RWPE2 (cell line): ENCODE data around the gene RB1.

Experiments
- ATAC-seq: fragments of 200-7000 bp; cut with Tn5 transposase; 3 replicates; pipeline ENCODE4 v1.9.1; 2021; ENCODE audit warnings: low read depth
- DNase-seq: peaks from one replicate; pipeline ENCODE4 v3.0.0-alpha.2; 2020; ENCODE audit warnings: low spot score
- H3K27ac ChIP-seq: fragments of 450-650 bp; 2 replicates; pipeline ENCODE4 v1.5.1; 2017; ENCODE audit warnings: mild to moderate bottlenecking; ENCODE audit not compliant: poor library complexity, severe bottlenecking
- H3K27me3 ChIP-seq: fragments of 250-450 bp; sonication (Bioruptor Pico); 2 replicates; pipeline ENCODE4 v1.5.1; 2021; ENCODE audit warnings: mild to moderate bottlenecking, moderate library complexity; ENCODE audit not compliant: insufficient read depth, poor library complexity, severe bottlenecking
- H3K36me3 ChIP-seq: fragments of 250-450 bp; sonication (Bioruptor Pico); 2 replicates; pipeline ENCODE4 v1.5.1; 2020; ENCODE audit warnings: low read depth, mild to moderate bottlenecking, moderate library complexity
- H3K4me1 ChIP-seq: fragments of 250-450 bp; sonication (Bioruptor Pico); 2 replicates; pipeline ENCODE4 v1.5.1; 2021; ENCODE audit warnings: mild to moderate bottlenecking, moderate library complexity; ENCODE audit not compliant: insufficient read depth, poor library complexity, severe bottlenecking
- H3K4me3 ChIP-seq: fragments of 250-450 bp; sonication (Bioruptor Pico); 2 replicates; pipeline ENCODE4 v1.5.1; 2021; ENCODE audit warnings: mild to moderate bottlenecking, moderate library complexity; ENCODE audit not compliant: severe bottlenecking
- H3K9me3 ChIP-seq: fragments of 250-450 bp; sonication (Bioruptor Pico); 2 replicates; pipeline ENCODE4 v1.5.1; 2021; ENCODE audit warnings: mild to moderate bottlenecking, moderate library complexity; ENCODE audit not compliant: severe bottlenecking
- CTCF ChIP-seq: fragments of 450-650 bp; IDR thresholded peaks from one replicate; pipeline ENCODE4 v1.5.1; 2017; ENCODE audit warnings: mild to moderate bottlenecking, moderate library complexity; ENCODE audit not compliant: poor library complexity, severe bottlenecking

RB1 gene

DNA sequence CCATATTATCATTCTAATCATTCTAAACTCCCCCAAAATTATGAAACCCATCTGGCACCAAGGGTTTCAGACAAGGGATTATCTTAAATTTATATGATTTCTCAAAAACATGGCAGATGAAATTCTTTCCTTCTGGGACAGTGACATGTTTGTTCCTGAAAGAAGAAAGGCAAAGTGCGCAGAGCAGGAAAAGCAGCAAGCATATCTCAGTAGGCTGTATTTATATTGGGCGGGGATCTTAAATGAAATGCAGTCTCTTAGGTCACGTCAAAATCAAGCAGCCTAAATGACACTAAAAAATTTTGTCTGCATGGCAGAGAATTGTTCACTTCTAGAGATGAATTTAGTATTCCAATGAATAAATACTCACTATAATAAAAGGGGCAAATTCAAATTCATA is 180.0 kb downstream of the RB1 start:
- no peak for TF ChIP-seq CTCF
- no peak for DNase-seq

GRCh38 chr13:48485432-48485831 is 181.9 kb downstream of the RB1 start:
- no peak overlapping the region for H3K4me3 ChIP-seq
- ATAC-seq = no peak
- peaks cover 5% of the 10 kb centered on the region for H3K4me1 ChIP-seq
- TF ChIP-seq CTCF = no peak
- peaks cover 5% of the 10 kb centered on the region; the same call in 1 of the 2 replicates for H3K36me3 ChIP-seq
- no peaks in the 10 kb centered on the region for H3K9me3 ChIP-seq
- H3K27me3 ChIP-seq = no peaks in the 10 kb centered on the region
- no peak overlapping the region for H3K27ac ChIP-seq
- DNase-seq = no peak

More for the DNA sequence above, 180.0 kb downstream of the RB1 start:
- H3K4me3 ChIP-seq = no peak overlapping the region
- H3K27me3 ChIP-seq = no peaks in the 10 kb centered on the region
- H3K36me3 ChIP-seq = peaks cover 5% of the 10 kb centered on the region; the same call in 1 of the 2 replicates
- no peaks in the 10 kb centered on the region for H3K4me1 ChIP-seq
- ATAC-seq = no peak
- H3K9me3 ChIP-seq = no peaks in the 10 kb centered on the region
- no peak overlapping the region for H3K27ac ChIP-seq

DNA sequence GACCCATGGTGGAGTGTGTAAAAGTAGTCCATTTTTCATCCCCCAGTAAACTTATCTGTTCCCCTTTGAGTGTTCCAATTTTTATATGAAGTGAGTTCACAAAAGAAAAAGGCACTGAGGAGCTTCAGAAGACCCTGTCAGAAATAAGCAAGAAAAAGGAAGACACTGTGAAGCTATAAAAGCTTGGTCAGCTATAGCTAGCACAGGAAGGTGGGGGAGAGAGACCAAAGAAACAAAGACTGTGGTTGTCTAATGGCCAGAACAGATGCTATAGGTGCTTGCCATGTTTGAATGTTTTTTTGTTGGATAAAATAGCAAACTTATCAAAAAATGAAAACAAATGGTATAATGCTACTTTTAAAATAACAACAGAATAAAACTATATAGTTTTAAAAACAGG is 182.8 kb downstream of the RB1 start:
- H3K27ac ChIP-seq = no peak overlapping the region
- peaks cover 1% of the 10 kb centered on the region; the same call in 1 of the 2 replicates for H3K36me3 ChIP-seq
- no peak for TF ChIP-seq CTCF
- no peaks in the 10 kb centered on the region for H3K9me3 ChIP-seq
- no peaks in the 10 kb centered on the region for H3K27me3 ChIP-seq
- no peak for DNase-seq
- no peak overlapping the region for H3K4me3 ChIP-seq
- ATAC-seq = no peak
- H3K4me1 ChIP-seq = peaks cover 9% of the 10 kb centered on the region

DNA sequence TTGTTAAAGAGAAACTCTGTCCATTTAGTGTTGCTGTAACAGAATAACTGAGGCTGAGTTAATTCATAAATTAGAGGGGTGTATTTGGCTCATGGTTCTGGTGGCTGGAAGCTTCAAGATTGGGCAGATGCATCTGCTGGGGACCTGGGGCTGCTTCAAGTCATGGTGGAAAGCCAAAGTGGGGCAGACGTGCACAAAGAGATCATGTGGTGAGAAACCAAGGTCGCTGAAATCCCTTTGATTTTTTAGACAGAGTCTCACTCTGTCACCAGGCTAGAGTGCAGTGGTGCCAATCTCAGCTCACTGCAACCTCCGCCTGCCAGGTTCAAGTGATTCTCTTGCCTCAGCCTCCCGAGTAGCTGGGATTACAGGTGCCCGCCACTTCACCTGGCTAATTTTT is 183.3 kb downstream of the RB1 start:
- no peak for TF ChIP-seq CTCF
- Histone ChIP-seq H3K27ac (no peak overlapping the region), H3K4me3 (no peak overlapping the region), H3K4me1 (peaks cover 9% of the 10 kb centered on the region), H3K27me3 (no peaks in the 10 kb centered on the region), H3K9me3 (no peaks in the 10 kb centered on the region), H3K36me3 (no peaks in the 10 kb centered on the region; the same call in 1 of the 2 replicates)
- DNase-seq (no peak), ATAC-seq (no peak)

DNA sequence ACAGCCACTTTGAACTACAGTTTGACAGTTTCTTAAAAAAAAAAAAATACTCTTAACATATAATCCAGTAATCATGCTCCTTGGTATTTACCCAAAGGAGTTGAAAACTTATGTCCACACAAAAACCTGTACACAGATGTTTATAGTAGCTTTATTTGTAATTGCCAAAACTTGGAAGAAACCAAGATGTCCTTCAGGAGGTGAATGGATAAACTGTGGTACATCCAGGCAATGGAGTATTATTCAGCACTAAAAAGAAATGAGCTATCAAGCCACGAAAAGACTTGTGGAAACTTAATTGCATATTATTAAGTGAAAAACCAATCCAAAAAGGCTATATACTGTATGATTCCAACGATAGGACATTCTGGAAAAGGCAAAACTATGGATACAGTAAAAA is 184.4 kb downstream of the RB1 start:
- Histone ChIP-seq H3K27me3 (no peaks in the 10 kb centered on the region), H3K27ac (no peak overlapping the region), H3K4me3 (no peak overlapping the region), H3K9me3 (no peaks in the 10 kb centered on the region), H3K36me3 (no peaks in the 10 kb centered on the region), H3K4me1 (peaks cover 9% of the 10 kb centered on the region)
- no peak for ATAC-seq
- TF ChIP-seq CTCF = no peak
- DNase-seq = no peak
